Measurements from ENCODE around the gene SNAI3.

SNAI3 gene

GRCh38 chr16:88687676-88688012 is 1.3 kb upstream of the SNAI3 start:
- no peak overlapping the region for H3K4ac ChIP-seq (ENCODE audit: low read depth, low read length)
- H3K79me1 ChIP-seq (ENCODE audit: low read length), result no peaks in the 10 kb centered on the region
- H3K27ac ChIP-seq (ENCODE audit: low read depth, low read length), result no peak overlapping the region
- H3K9ac ChIP-seq (ENCODE audit: low read length), result no peak overlapping the region
- no peak overlapping the region for H3K14ac ChIP-seq (ENCODE audit: low read length)
- peaks cover 6 to 10% of the 10 kb centered on the region in 2 experiments for H3K4me1 ChIP-seq (ENCODE audit: control insufficient read depth in 1 of 2, insufficient read depth in 2 of 2, low read length in 2 of 2)
- no peak overlapping the region for H4K12ac ChIP-seq (ENCODE audit: low read depth, low read length)
- H3K9me3 ChIP-seq (ENCODE audit: insufficient read depth, low read depth, low read length), result peaks cover 4% of the 10 kb centered on the region
- H3K27me3 ChIP-seq (ENCODE audit: insufficient read depth, low read length), result peaks cover 5% of the 10 kb centered on the region
- no peak overlapping the region for H2BK12ac ChIP-seq (ENCODE audit: low read length)
- no peak overlapping the region for H3K4me3 ChIP-seq (ENCODE audit: low read depth, low read length)
- H3K18ac ChIP-seq (ENCODE audit: low read length), result no peak overlapping the region
- no peak overlapping the region for H2BK5ac ChIP-seq (ENCODE audit: low read depth, low read length, poor library complexity)
- H4K91ac ChIP-seq (ENCODE audit: low read depth, low read length), result no peak overlapping the region
- H2AK5ac ChIP-seq (ENCODE audit: low read length), result no peak overlapping the region
- H3K36me3 ChIP-seq (ENCODE audit: control insufficient read depth in 1 of 2, insufficient read depth in 2 of 2, low read length in 2 of 2), result no peaks in the 10 kb centered on the region
- H3K23ac ChIP-seq (ENCODE audit: low read length), result no peak overlapping the region
- no CpG with 5 or more reads among the region's 3 CpGs for WGBS (ENCODE audit: extremely low coverage, insufficient coverage, insufficient read length)
- H2BK120ac ChIP-seq (ENCODE audit: insufficient read depth, low read length, poor library complexity), result no peak overlapping the region
- H3K79me2 ChIP-seq (ENCODE audit: control insufficient read depth, insufficient read depth, low read length, poor library complexity), result no peaks in the 10 kb centered on the region
- H4K8ac ChIP-seq (ENCODE audit: low read depth, low read length), result no peak overlapping the region
- H2AFZ ChIP-seq (ENCODE audit: insufficient read depth, low read length, poor library complexity), result no peak overlapping the region
- no peak overlapping the region for H3K4me2 ChIP-seq (ENCODE audit: low read length)
- no peak for DNase-seq

GRCh38 chr16:88687254-88687576 is 908 bp upstream of the SNAI3 start:
- Histone ChIP-seq H2BK120ac (ENCODE audit: insufficient read depth, low read length, poor library complexity) (no peak overlapping the region), H3K27me3 (ENCODE audit: insufficient read depth, low read length) (peaks cover 5% of the 10 kb centered on the region), H3K9ac (ENCODE audit: low read length) (no peak overlapping the region), H3K9me3 (ENCODE audit: insufficient read depth, low read depth, low read length) (peaks cover 4% of the 10 kb centered on the region), H4K12ac (ENCODE audit: low read depth, low read length) (no peak overlapping the region), H4K8ac (ENCODE audit: low read depth, low read length) (no peak overlapping the region), H3K18ac (ENCODE audit: low read length) (no peak overlapping the region), H2AK5ac (ENCODE audit: low read length) (no peak overlapping the region), H3K4ac (ENCODE audit: low read depth, low read length) (no peak overlapping the region), H4K91ac (ENCODE audit: low read depth, low read length) (no peak overlapping the region), H3K14ac (ENCODE audit: low read length) (no peak overlapping the region), H3K36me3 (ENCODE audit: control insufficient read depth in 1 of 2, insufficient read depth in 2 of 2, low read length in 2 of 2) (no peaks in the 10 kb centered on the region), H3K27ac (ENCODE audit: low read depth, low read length) (no peak overlapping the region), H2BK5ac (ENCODE audit: low read depth, low read length, poor library complexity) (no peak overlapping the region), H3K4me2 (ENCODE audit: low read length) (no peak overlapping the region), H2BK12ac (ENCODE audit: low read length) (no peak overlapping the region), H3K79me1 (ENCODE audit: low read length) (no peaks in the 10 kb centered on the region), H3K79me2 (ENCODE audit: control insufficient read depth, insufficient read depth, low read length, poor library complexity) (no peaks in the 10 kb centered on the region), H3K4me1 (ENCODE audit: control insufficient read depth in 1 of 2, insufficient read depth in 2 of 2, low read length in 2 of 2) (peaks cover 6 to 10% of the 10 kb centered on the region in 2 experiments), H3K4me3 (ENCODE audit: low read depth, low read length) (no peak overlapping the region), H2AFZ (ENCODE audit: insufficient read depth, low read length, poor library complexity) (no peak overlapping the region), H3K23ac (ENCODE audit: low read length) (no peak overlapping the region)
- no CpG with 5 or more reads among the region's 10 CpGs for WGBS (ENCODE audit: extremely low coverage, insufficient coverage, insufficient read length)
- no peak for DNase-seq

- no peak overlapping the region for H2AFZ ChIP-seq (ENCODE audit: insufficient read depth, low read length, poor library complexity)
- H3K27ac ChIP-seq (ENCODE audit: low read depth, low read length), result no peak overlapping the region
- no peaks in the 10 kb centered on the region for H3K36me3 ChIP-seq (ENCODE audit: control insufficient read depth in 1 of 2, insufficient read depth in 2 of 2, low read length in 2 of 2)
- H3K4me1 ChIP-seq (ENCODE audit: control insufficient read depth in 1 of 2, insufficient read depth in 2 of 2, low read length in 2 of 2), result peaks cover 6 to 10% of the 10 kb centered on the region in 2 experiments
- H3K4me3 ChIP-seq (ENCODE audit: low read depth, low read length), result peak overlapping the region; percentile 35
- H3K4ac ChIP-seq (ENCODE audit: low read depth, low read length), result no peak overlapping the region
- no peak overlapping the region for H2BK120ac ChIP-seq (ENCODE audit: insufficient read depth, low read length, poor library complexity)
- no peaks in the 10 kb centered on the region for H3K79me1 ChIP-seq (ENCODE audit: low read length)
- H2AK5ac ChIP-seq (ENCODE audit: low read length), result no peak overlapping the region
- no peak overlapping the region for H3K14ac ChIP-seq (ENCODE audit: low read length)
- H3K23ac ChIP-seq (ENCODE audit: low read length), result no peak overlapping the region
- no peak overlapping the region for H4K12ac ChIP-seq (ENCODE audit: low read depth, low read length)
- no peak for DNase-seq
- no peak overlapping the region for H2BK5ac ChIP-seq (ENCODE audit: low read depth, low read length, poor library complexity)
- no CpG with 5 or more reads among the region's 25 CpGs for WGBS (ENCODE audit: extremely low coverage, insufficient coverage, insufficient read length)
- H3K9me3 ChIP-seq (ENCODE audit: insufficient read depth, low read depth, low read length), result peaks cover 4% of the 10 kb centered on the region
- H3K79me2 ChIP-seq (ENCODE audit: control insufficient read depth, insufficient read depth, low read length, poor library complexity), result no peaks in the 10 kb centered on the region
- H3K4me2 ChIP-seq (ENCODE audit: low read length), result peak overlapping the region; percentile 73
- no peak overlapping the region for H4K8ac ChIP-seq (ENCODE audit: low read depth, low read length)
- no peak overlapping the region for H3K9ac ChIP-seq (ENCODE audit: low read length)
- no peak overlapping the region for H3K18ac ChIP-seq (ENCODE audit: low read length)
- H3K27me3 ChIP-seq (ENCODE audit: insufficient read depth, low read length), result peaks cover 5% of the 10 kb centered on the region
- H2BK12ac ChIP-seq (ENCODE audit: low read length), result no peak overlapping the region
- H4K91ac ChIP-seq (ENCODE audit: low read depth, low read length), result no peak overlapping the region
Observed at GRCh38 chr16:88686062-88686438, 257 bp downstream of the SNAI3 start.

GRCh38 chr16:88685156-88686061 is 898 bp downstream of the SNAI3 start:
- Histone ChIP-seq H3K9me3 (ENCODE audit: insufficient read depth, low read depth, low read length) (peaks cover 4% of the 10 kb centered on the region), H3K79me2 (ENCODE audit: control insufficient read depth, insufficient read depth, low read length, poor library complexity) (no peaks in the 10 kb centered on the region), H3K4me3 (ENCODE audit: low read depth, low read length) (no peak overlapping the region), H3K27me3 (ENCODE audit: insufficient read depth, low read length) (peaks cover 5% of the 10 kb centered on the region), H4K12ac (ENCODE audit: low read depth, low read length) (no peak overlapping the region), H3K27ac (ENCODE audit: low read depth, low read length) (no peak overlapping the region), H3K18ac (ENCODE audit: low read length) (no peak overlapping the region), H3K9ac (ENCODE audit: low read length) (no peak overlapping the region), H2BK120ac (ENCODE audit: insufficient read depth, low read length, poor library complexity) (no peak overlapping the region), H4K91ac (ENCODE audit: low read depth, low read length) (no peak overlapping the region), H3K4ac (ENCODE audit: low read depth, low read length) (no peak overlapping the region), H2BK5ac (ENCODE audit: low read depth, low read length, poor library complexity) (no peak overlapping the region), H3K14ac (ENCODE audit: low read length) (no peak overlapping the region), H2AFZ (ENCODE audit: insufficient read depth, low read length, poor library complexity) (no peak overlapping the region), H2AK5ac (ENCODE audit: low read length) (no peak overlapping the region), H3K79me1 (ENCODE audit: low read length) (no peaks in the 10 kb centered on the region), H4K8ac (ENCODE audit: low read depth, low read length) (no peak overlapping the region), H3K4me2 (ENCODE audit: low read length) (peak overlapping the region; percentile 73), H3K23ac (ENCODE audit: low read length) (no peak overlapping the region), H3K4me1 (ENCODE audit: control insufficient read depth in 1 of 2, insufficient read depth in 2 of 2, low read length in 2 of 2) (peaks cover 6 to 10% of the 10 kb centered on the region in 2 experiments), H2BK12ac (ENCODE audit: low read length) (no peak overlapping the region), H3K36me3 (ENCODE audit: control insufficient read depth in 1 of 2, insufficient read depth in 2 of 2, low read length in 2 of 2) (no peaks in the 10 kb centered on the region)
- WGBS (ENCODE audit: extremely low coverage, insufficient coverage, insufficient read length), result no CpG with 5 or more reads among the region's 33 CpGs
- peak in 1 of 2 donors; percentile 32 for DNase-seq
